SHP77 treated with DMSO at 0.1 percent for 48 hours (cell line): ENCODE measurements around the gene XRRA1.
"Not testable (repeated sequence)": the region's sequence is repeated elsewhere in the genome, so short reads cannot be mapped to it uniquely, and the experiment has no call there.

Experiments
- DNase-seq: peaks from one replicate; lab custom pipeline; 2025; lab: John Stamatoyannopoulos, UW

Gene XRRA1

GRCh38 chr11:74895340-74896116, 53.4 kb downstream of the XRRA1 start:
- DNase-seq, result no peak

- DNase-seq, result not testable (repeated sequence)
Measured at GRCh38 chr11:74893015-74893414, 55.9 kb downstream of the XRRA1 start.

DNA sequence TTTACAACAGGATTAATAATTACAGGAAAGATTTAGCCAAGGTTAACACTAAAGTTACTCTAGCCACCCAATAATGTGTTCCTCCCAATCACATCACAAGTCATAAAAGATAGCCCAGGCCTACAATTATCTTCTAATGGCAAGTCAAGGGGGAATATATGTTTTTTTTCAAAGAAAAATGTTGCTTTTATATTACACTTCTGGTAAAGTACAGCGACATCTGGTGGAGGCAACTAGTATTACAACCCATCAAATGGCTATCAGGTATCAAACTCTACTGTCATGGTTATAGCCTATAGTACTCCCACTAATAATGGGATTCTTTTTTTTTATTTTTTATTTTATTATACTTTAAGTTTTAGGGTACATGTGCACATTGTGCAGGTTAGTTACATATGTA, 71.8 kb downstream of the XRRA1 start:
- no peak for DNase-seq

- DNase-seq, result no peak
Measured at GRCh38 chr11:74871037-74871436, 77.9 kb downstream of the XRRA1 start.

DNA sequence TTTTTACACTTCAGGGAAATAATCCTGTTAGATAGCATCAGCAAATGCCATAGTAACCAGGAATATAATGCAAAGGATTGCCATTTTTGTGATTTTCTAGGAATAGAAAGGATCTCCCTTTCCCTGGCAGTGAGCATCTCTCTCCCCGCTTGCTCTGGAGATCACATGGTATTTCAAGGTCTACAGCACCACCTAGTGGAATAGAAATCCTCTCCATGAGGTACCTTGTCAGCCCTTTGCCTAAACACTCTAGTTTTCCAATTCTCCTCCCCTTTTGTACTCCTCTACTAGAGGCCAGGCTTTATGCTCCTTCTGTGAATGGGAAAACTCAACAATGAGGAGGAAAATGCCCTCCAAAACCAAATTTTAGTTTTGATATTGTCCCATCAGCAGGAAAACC, 78.4 kb downstream of the XRRA1 start:
- DNase-seq, result no peak

DNA sequence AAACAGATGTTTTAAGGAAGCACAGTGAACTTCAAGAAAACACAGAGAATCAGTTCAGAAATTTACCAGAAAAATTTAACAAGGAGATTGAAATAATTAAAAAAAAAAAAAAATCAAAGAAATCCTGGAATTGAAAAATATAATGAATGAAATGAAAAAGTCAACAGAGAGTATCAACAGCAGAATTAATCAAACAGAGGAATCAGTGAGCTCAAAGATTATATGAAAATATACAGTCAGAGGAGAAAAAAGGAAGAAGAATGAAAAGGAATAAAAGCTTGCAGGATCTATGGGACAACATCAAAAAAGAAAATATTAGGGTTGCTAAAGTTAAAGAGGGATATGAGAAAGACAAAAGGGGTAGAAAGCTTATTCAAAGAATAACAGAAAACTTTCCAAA, 82.3 kb downstream of the XRRA1 start:
- DNase-seq, result no peak

DNA sequence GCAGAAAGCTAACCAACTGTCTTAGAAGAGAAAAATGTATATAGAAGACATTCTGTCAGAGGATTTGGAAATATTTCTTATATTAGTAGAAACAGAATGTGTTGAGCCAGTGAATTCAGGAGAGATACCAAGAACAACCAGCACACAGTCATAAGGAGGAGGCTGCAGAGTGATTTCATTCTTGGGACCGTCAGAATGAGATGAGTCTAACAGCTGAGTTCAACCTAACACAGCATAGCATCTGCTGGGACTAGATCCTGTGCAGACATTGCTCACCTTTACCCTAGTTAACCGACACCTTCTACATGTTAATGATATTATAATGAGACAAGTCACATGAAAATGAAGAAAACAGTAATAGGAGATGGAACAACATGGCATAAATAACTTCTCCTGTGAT, 85.5 kb downstream of the XRRA1 start:
- DNase-seq, result no peak

GRCh38 chr11:74860743-74861142, 88.1 kb downstream of the XRRA1 start:
- DNase-seq, result no peak

DNA sequence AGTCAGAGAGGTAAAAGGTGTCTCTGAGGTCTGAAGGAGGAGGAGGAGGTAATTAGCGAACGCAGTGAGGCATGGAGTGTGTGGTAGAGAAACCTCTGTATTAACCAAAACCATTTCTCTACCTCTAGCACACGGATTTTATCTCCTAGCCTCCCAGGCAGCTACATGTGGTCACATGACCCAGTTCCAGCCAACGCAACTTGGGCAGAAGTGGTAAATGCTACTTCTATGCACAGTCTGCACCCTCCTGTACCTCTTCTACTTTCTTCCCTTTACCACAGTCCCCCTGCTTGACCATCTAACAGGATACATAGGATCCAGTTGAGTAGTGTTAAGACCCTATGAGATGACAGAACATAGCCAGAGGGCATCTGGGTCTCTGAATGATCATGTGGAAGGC, 95.7 kb downstream of the XRRA1 start:
- no peak for DNase-seq

GRCh38 chr11:74849525-74850391, 99.1 kb downstream of the XRRA1 start:
- no peak for DNase-seq

DNA sequence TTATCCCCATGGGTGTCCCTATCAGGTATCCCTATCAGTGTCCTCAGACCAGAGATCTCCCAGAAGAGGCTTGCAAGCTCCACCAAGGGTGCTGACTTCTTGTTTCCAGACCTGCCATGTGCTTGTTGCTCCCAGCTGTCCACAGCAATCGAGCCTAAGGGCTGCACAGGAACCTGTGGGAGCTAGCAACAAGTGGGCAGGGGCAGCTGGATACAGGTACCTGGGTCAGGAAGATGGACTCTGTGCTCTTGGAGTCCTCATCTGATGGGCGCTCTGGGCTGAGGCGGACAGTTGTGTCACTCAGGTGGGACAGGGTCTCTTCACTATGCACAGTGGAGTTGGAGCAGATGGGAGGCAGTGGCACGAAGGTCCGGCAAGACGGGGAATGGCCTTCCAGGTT, 101.0 kb downstream of the XRRA1 start:
- no peak for DNase-seq

DNA sequence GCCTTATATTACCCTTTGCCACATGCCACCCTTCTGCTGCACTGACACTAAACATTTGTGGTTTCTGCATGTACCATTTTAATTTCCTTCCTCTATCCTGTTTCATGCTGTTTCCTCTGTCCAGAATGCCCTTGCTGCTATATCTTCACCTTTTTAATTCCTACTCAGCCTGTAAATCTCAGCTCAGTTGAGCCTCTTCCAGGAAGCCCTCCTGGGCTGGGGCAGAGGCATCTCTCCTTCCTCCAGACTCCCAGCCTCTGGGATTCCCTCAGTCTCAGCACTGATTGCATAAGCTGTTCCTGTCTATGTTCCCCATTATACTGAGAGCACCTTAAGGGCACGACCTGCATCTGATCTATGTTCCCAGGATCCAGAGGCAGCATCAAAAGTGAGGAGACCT, 101.5 kb downstream of the XRRA1 start:
- no peak for DNase-seq

DNA sequence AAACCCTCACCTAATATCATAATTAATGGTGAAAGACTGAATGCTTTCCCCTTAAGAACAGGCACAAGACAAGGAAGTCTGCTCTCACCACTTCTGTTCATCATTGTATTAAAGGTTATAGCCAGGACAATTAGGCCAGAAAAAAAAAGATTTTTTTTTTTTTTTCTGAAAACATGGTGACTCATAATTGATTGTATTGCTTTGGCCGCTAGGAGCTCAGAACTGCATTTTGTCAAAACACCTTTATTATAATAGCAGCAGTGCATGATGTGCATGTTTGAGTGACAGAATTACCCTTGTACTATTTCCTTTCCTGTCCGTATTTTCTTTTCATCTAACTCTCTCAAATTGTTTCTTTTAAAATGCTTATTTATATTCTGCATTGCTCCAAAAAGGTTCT, 102.1 kb downstream of the XRRA1 start:
- no peak for DNase-seq

GRCh38 chr11:74845978-74846517, 102.8 kb downstream of the XRRA1 start:
- DNase-seq, result no peak

DNA sequence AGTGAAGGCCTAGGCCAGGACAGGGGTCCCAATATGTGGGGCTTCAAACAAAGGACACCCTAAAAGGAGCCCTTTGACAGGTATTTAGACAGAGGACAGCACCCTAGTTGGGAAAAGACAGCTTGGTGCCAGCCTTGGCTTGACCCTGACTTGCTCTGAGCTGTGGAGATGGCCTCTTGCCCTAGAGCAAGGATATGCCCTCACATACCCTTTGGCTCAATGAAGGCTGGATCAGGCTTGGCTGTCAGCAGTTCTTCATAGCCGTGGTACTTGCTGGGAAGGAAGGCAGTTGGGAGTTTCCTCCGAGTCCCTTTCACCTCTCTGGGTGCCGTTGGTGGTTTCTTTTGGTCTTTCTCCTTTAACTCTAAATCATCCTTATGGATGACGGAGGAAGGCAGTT, 104.0 kb downstream of the XRRA1 start:
- DNase-seq, result no peak

- no peak for DNase-seq
Measured at GRCh38 chr11:74844072-74844471, 104.8 kb downstream of the XRRA1 start.

DNA sequence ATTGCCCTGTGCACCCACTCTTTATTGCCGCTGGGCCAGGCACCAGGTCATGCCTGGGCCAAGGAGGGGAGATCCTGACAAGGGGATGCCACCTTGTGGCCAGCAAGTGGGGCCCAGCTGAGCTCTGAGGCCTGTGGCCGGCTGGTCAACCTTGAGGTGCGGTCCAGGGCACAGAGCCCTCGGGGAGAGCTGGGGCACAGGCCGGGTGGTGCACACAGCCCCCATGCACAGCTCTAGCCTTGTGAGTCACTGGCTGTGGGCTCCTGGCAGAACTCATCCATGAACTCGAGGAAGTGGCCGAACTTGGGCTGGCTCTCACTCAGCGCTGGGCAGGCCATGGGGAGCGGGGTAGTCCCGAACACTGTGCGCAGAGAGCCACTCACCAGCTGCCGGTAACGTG, 105.9 kb downstream of the XRRA1 start:
- DNase-seq, result no peak

- DNase-seq, result no peak
Measured at GRCh38 chr11:74840486-74840885, 108.4 kb downstream of the XRRA1 start.

DNA sequence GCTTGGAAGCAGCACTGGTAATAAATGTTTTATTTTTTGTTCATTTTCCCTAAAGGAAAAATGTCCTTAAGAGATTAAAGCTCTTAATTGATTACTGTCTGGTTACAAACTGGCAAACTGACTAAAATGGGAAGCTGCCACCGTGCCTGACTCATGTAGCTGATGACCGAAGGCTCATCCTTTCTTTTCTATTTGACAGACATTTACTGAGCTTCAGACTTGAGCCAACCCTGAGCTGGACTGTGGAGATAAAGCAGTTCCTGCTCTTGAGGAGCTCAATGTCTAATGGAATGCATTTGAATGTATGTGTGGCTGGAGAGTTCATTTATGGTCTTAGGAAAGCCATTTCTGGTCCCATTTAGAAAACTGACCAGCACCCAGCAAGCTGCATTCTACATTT, 108.9 kb downstream of the XRRA1 start:
- DNase-seq, result no peak

GRCh38 chr11:74839446-74839845, 109.4 kb downstream of the XRRA1 start:
- DNase-seq, result no peak

GRCh38 chr11:74838188-74838587, 110.7 kb downstream of the XRRA1 start:
- no peak for DNase-seq

- no peak for DNase-seq
Measured at GRCh38 chr11:74837191-74837590, 111.7 kb downstream of the XRRA1 start.

DNA sequence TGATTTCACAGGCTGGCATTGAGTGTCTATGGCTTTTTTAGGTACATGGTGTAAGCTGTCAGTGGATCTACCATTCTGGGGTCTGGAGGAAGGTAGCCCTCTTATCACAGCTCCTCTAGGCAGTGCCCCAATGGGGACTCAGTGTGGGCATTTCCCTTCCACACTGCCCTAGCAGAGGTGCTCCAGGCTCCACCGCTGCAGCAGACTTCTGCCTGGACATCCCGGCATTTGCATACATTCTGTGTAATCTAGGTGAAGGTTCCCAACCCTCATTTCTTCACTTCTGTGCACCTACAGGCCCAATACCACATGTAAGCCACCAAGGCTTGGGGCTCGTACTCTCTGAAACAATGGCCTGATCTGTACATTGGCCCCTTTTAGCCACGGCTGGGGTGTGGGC, 122.0 kb downstream of the XRRA1 start:
- DNase-seq, result no peak
